GM12873 (cell line): ENCODE measurements around the gene SLCO4A1.

ENCODE experiments used
- CTCF ChIP-seq: IDR thresholded peaks from 2 replicates; pipeline ENCODE4 v1.5.1; 2012; ENCODE audit warnings: low read depth, mild to moderate bottlenecking, moderate library complexity, low read length, control low read depth; ENCODE audit not compliant: insufficient read depth; ENCODE audit errors: missing control alignments

Gene SLCO4A1

GRCh38 chr20:62636446-62636845, 5.9 kb upstream of the SLCO4A1 start:
- TF ChIP-seq CTCF = no peak

- no peak for TF ChIP-seq CTCF
Observed at GRCh38 chr20:62637110-62637509, 5.2 kb upstream of the SLCO4A1 start.

- no peak for TF ChIP-seq CTCF
Observed at GRCh38 chr20:62637521-62638054, 4.7 kb upstream of the SLCO4A1 start.

- TF ChIP-seq CTCF = no peak
Observed at GRCh38 chr20:62638055-62638570, 4.2 kb upstream of the SLCO4A1 start.

- TF ChIP-seq CTCF = no peak
Observed at GRCh38 chr20:62638679-62639406, 3.5 kb upstream of the SLCO4A1 start.

- TF ChIP-seq CTCF = no peak
Observed at GRCh38 chr20:62639765-62640164, 2.5 kb upstream of the SLCO4A1 start.

GRCh38 chr20:62640870-62641269, 1.4 kb upstream of the SLCO4A1 start:
- no peak for TF ChIP-seq CTCF
